GM21528 (cell line): ENCODE measurements around the gene MED10.
"Not testable (repeated sequence)": the region's sequence is repeated elsewhere in the genome, so short reads cannot be mapped to it uniquely, and the experiment has no call there.

Experiments
- ATAC-seq: cut with Tn5 transposase; IDR thresholded peaks from one replicate; pipeline ENCODE4 v1.9.1; 2021; ENCODE audit warnings: mild to moderate bottlenecking, moderate library complexity; ENCODE audit not compliant: unreplicated experiment, low FRiP score

The MED10 gene

DNA sequence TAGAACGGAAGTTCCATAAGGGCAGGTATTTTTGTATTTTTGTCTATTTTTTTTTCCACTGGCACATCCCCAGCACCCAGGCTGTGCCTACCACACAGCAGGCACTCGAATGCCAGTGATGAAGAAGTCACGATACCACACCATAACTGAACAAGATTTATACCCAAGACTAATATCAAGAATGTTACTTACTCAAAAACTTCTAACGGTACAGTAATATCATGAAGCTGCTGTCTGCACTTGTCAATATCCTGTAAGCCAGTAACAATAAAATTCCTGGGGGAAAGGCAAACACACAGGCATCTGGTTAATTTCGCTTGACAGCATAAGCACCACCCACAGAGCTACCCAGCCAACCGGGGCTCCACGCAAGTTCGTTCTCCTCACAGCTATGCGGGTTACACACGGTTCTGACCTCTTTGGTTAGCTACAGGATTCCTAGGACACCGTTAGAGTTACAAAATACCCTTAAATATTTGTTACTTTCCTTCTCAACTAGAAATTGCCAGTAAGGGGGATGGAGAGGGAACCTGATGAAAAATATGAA, 1.3 kb downstream of the MED10 start:
- ATAC-seq = no peak

DNA sequence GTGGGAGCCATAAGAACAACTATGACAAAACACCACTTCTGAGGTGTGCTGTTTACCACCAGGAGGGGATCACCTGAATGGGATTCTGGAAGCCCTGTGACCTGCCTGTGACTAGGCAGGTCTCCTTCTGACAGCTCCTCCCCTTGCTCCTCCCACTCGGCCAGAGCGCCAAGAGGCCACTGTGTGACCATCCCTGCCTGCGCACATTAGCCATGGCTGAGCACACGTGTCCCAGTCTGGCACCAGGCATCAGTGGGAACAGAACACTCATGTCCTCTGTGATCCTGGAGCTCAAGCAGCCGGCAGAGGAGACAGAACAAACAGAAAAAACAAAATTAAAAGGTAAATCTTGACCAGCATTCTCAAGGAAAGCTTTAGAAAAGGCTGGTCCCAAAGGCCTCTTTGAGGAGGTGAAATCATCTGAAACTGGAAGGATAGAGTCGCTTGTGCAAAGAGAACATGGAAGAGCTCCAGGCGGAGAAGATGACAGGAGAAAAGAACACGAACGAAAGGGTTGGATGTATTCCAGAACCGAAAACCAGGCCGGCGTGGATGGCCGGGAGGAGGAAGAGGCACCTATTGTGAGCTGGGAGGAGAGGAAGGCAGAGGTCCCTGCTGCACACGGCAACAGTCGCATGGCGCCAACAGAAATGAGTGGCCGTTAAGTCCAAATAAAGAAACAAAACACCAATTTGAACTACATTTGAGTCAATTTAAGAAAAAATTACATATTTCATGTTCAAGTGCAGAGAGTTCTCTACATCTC, 5.1 kb downstream of the MED10 start:
- no peak for ATAC-seq

DNA sequence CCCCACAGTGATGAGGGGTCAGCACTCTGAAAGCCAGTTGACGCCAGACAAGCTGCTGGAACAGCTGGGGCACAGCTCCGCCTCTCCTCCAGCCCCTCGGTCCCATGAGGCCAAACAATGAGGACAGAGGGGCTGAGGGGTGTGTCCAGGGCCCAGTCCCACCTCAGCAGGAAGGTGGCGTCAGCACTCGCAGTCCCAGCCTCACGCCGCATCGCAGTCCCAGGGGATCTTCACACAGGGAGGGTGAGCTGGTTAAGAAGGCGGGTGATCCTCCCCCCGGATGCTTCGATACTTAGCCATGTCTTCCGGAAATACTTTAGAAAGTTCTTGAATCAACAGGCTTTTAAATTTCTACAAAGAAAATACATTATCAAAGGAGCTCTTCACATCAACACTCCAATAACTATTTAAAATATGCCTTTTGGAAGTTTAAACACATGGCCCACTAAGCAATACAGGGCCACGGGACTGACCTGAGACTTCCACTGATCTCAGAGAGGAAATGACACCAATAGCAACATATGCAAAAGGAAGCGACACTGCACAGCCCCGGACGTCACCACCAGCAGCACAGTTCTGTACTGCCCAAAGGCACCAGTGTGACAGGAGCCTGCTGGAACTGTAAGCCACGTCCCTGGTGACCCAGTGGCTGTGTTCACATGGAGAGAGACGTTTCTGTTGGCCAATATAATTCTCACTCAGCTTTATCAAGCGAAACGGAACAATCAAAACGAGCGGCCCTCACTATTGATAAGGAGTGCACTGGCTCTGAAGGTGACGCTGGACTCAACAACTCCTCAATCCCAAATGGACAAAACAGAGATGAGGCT, 5.9 kb downstream of the MED10 start:
- ATAC-seq = no peak

GRCh38 chr5:6371079-6371810, 7.1 kb downstream of the MED10 start:
- ATAC-seq = no peak

DNA sequence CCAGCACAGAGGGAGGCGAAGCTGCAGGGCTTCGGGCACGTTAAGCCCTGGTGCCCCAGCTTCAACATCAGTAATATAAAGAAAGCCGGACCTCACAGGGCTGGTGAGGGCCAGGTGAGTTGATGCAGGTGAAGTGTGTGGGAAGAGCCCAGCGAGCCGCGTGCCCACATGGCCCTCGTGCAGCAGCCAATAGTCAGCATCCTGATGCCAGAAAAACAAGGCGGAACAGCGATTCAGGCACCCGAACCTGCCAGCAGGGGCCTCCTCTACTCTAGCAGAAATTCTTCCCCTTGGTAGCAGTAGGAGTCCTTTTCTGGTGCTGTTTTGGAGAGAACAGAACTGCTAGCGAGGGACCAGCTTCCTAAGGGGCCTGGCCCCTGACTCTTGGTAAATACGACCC, 7.8 kb downstream of the MED10 start:
- ATAC-seq = no peak

DNA sequence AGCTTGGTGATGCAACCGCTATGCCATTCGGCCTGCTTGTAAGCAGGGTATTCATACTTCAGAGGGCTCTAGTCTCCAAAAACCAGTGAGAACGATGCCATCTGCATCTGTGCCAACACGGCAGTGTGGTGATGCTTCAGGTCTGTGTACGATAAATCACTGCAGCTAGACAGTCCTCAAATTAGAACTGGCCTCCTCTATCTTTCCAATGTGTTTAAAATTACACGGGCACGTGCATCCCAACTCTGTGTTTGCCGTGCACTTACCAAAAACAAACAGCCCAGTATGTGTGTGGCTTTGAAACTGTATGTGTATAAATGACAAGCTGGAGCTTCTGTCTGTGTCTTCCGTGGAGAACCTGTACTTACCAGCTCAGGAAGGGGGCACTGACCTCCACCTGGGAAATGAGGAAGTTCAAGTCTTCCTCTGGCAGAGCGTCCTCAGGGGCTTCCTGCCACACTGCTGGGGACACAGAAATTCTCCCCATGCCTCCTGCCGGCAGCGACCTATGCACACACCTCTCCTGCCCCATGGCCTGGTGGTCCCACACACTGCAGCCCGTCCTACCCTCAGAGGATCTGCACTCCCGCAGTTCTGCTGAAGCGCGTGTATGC, 12.3 kb downstream of the MED10 start:
- no peak for ATAC-seq

GRCh38 chr5:6365142-6365976, 13.0 kb downstream of the MED10 start:
- no peak for ATAC-seq

DNA sequence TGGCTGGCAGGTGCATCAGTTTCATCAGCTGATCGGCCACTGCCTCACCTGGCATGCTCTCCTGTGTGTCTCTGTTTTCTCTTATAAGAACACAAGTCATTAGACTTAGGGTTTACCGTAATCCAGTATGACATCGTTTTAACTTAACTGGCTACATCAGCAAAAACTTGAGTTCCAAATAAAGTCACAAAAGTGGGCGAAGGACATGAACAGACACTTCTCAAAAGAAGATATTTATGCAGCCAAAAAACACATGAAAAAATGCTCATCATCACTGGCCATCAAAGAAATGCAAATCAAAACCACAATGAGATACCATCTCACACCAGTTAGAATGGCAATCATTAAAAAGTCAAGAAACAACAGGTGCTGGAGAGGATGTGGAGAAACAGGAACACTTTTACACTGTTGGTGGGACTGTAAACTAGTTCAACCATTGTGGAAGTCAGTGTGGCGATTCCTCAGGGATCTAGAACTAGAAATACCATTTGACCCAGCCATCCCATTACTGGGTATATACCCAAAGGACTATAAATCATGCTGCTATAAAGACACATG, 14.8 kb downstream of the MED10 start:
- not testable (repeated sequence) for ATAC-seq

GRCh38 chr5:6362846-6363245, 15.5 kb downstream of the MED10 start:
- ATAC-seq = no peak

DNA sequence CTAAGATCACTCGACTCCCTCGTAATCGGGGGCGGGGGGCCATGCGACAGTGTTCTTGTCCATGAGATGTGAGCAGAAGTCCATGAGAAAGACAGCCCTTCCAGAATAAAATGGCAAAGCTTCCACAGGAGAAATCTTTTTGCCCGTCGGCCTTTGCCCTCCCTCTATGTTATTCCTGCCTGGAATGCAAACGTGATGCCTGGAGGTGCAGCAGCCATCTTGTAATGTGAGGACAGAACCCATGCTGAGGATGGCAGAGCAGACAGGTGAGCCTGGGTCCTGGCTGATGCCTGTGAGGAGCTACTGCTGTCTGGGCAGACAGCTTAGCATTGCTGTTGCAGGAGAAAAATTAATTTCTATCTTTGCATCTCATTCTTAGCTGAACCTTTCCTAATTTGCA, 17.2 kb downstream of the MED10 start:
- ATAC-seq = no peak

DNA sequence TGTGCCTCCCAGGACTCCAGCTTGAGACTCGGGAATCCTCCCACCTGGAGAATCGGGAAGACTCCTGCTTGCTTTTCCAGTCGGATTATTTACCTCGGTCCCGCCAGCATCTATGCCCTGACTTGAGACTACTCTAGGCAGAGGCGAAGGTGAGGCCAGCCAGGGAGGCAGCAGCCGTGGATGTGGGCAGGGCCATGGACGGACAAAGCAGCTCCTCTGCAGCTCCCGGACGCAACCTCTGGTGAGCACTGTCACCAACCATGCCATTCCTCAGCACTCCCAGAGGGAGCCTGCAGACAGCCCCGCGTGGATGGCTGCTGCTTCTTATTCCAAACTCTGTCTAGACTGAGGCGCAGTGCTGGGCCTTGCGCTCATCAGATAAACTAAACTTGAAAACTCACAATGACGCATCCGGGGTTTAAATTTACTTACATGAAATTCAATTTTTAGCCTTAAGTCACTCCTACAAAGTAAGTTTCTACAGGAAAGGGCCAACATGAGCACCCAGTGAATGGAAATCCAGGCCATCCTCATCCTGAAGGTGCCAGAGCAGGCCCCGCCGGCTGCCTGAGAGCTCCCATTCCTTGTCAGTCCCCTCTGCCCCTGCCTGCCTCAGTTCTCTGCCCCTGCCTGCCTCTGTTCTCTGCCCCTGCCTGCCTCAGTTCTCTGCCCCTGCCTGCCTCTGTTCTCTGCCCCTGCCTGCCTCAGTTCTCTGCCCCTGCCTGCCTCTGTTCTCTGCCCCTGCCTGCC, 17.8 kb downstream of the MED10 start:
- ATAC-seq = no peak

DNA sequence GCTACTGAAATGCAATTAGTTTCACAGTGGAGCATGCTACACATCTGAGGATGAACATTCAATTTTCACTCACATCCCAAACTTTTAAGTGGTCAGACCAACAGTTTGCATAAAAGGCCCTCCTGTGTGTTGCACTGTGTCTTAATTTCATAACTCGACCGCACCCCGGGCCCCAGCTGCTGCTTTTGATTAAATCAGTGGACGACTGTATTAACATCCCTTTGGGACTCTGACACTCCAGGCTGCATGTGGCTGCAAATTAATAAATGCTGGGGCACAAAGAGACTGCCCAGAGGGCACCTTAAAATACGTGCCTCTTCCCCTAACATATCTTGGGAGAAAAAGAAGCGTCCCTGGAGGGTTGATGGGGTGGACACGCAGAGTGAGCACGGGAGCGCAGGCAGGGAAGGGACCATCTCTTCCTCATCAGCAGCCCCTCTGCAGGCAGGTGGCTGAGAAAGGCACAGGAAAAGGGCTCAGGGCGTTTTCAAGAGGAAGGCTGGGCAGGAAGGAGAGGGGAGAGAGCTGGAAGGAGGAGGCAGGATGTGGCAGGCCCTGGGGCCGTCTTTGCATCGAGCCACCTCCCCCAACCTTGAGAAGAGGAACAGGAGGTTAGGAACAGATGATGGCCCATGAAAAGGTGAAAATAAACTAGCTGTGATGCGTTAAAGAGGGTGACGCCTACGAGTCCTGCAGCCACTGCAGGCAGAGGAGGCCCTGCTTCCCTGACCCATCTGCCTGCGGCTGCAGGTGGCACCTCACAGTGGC, 18.6 kb downstream of the MED10 start:
- no peak for ATAC-seq

DNA sequence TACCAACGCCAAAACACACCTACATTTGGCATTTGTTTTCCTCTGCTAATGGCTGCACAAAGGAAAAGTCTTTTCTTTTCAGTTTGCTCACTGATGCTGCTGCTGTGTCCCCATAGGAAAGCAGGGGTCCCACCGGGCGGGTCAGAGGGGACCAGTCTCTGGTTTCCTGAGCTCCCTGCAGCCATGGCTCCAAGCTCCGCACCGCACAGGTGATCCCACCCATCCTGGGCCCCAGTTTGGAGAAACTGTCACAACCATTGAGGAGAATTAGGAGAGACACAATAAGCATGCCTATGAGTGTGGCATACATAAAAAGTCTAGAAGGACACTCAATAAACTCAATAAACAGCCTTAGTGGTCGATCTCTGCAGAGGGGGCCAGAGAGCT, 19.9 kb downstream of the MED10 start:
- ATAC-seq = no peak

GRCh38 chr5:6357817-6358433, 20.4 kb downstream of the MED10 start:
- not testable (repeated sequence) for ATAC-seq

- ATAC-seq = no peak
Observed at GRCh38 chr5:6356578-6357164, 21.7 kb downstream of the MED10 start.

- no peak for ATAC-seq
Observed at GRCh38 chr5:6355294-6355693, 23.1 kb downstream of the MED10 start.

DNA sequence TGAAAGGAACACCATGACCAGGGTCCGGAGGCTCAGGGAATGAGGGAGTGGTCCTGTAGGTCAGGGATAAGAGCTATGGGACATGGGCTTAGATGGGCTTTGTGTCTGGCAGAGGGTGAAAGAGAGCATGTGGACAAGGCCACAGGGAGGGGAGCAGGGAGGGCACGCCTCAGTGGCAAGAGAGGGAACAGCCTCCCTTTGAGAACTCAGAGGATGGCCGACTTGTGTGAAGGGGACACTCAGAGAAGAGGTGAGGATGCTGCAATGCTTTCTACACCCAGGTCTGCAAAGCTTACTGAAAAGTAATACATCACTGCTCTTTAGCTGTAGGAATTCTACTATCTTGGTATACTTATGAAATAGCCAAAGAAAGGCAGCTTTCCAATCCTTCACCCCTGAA, 23.5 kb downstream of the MED10 start:
- ATAC-seq = no peak
